Heart left ventricle (tissue), 16 donors: Measurements from ENCODE around the gene OR51E1. TPM values are rescaled to one million over a fixed set of nuclear protein-coding genes. Genes with fewer than 3 reads are reported as not detected.

Source experiments
- ATAC-seq, 4 donors: fragments of 200-7000 bp; cut with Tn5 transposase; one replicate each; pipeline ENCODE4 v1.9.1; 2020 to 2022; ENCODE audit warnings: moderate library complexity in 4 of 4, mild to moderate bottlenecking in 3 of 4, moderate number of reproducible peaks in 1 of 4
- DNase-seq, 5 donors: peaks; one replicate each; pipeline ENCODE4 v3.0.0-alpha.2; 2020
- H3K27ac ChIP-seq, 12 donors: fragments of 200-600 bp; sonication (generic) in 4 of 12; one replicate each; pipeline versions ENCODE4 v1.5.0 to v1.8.0; 2016 to 2022; ENCODE audit warnings: mild to moderate bottlenecking in 2 of 12
- H3K27me3 ChIP-seq, 9 donors: fragments of 200-600 bp; sonication (generic) in 2 of 9; one replicate each; pipeline versions ENCODE4 v1.5.1 to v1.8.0; 2016 to 2022; ENCODE audit warnings: mild to moderate bottlenecking in 3 of 9
- H3K36me3 ChIP-seq, 9 donors: fragments of 200-600 bp; sonication (generic) in 2 of 9; one replicate each; pipeline versions ENCODE4 v1.5.0 to v1.8.0; 2018 to 2022; ENCODE audit warnings: mild to moderate bottlenecking in 2 of 9
- H3K4me1 ChIP-seq, 12 donors: fragments of 200-600 bp; sonication (generic) in 4 of 12; one replicate each; pipeline versions ENCODE4 v1.5.0 to v1.8.0; 2016 to 2022; ENCODE audit warnings: mild to moderate bottlenecking in 3 of 12
- H3K4me3 ChIP-seq, 12 donors: fragments of 200-600 bp; sonication (generic) in 4 of 12; one replicate each; pipeline versions ENCODE4 v1.5.0 to v1.8.0; 2017 to 2022; ENCODE audit warnings: mild to moderate bottlenecking in 9 of 12, moderate library complexity in 4 of 12
- H3K9me3 ChIP-seq, 12 donors: fragments of 200-600 bp; sonication (generic) in 4 of 12; one replicate each; pipeline versions ENCODE4 v1.5.0 to v1.8.0; 2016 to 2022; ENCODE audit warnings: mild to moderate bottlenecking in 1 of 12
- CTCF ChIP-seq, 12 donors: fragments of 200-600 bp; sonication (generic) in 4 of 12; IDR thresholded peaks; one replicate each; pipeline versions ENCODE4 v1.5.0 to v1.8.0; 2018 to 2022; ENCODE audit warnings: antibody characterized with exemption in 12 of 12, mild to moderate bottlenecking in 5 of 12
- POLR2A ChIP-seq, 2 donors: fragments of 450-650 bp; IDR thresholded peaks; one replicate each; pipeline ENCODE4 v1.6.1; 2017; ENCODE audit warnings: antibody characterized with exemption in 2 of 2, mild to moderate bottlenecking in 2 of 2, moderate library complexity in 2 of 2
- WGBS, 4 donors: extraction: QIAGEN DNeasy Blood & Tissue Kit in 2 of 4; methylation state at CpG; one replicate each; pipeline versions ENCODE4 v1.1.5 to v1.1.7; 2013 to 2018; 5-methylcytosine and 5-hydroxymethylcytosine counted together
- intact Hi-C, 10 donors: fragments of 100-400 bp; cut with DNase I; formaldehyde crosslinking; loops; one replicate each; pipeline versions ENCODE4 v1.11.1 to v1.14.2; 2022
- polyA plus RNA-seq, 2 donors: library from polyadenylated mRNA; stranded (reverse); fragments of 200-250 nt; gene quantifications; one replicate each; pipeline ENCODE4 v1.2.3, GENCODE V29; 2013
- total RNA-seq, 9 donors: library from RNA; depleted of rRNA in 2 of 9; stranded (reverse); fragments of >200 nt in 2 of 9; fragmentation: NEBNext Ultra II Directional in 3 of 9; extraction: Animal tissue kit (Norgen Biotek cat#: 25700) in 3 of 9; gene quantifications; one replicate each; pipeline versions ENCODE4 v1.1.0 to v1.2.4, GENCODE V29; 2016 to 2023
- donor health status: ischemic (EF 13 %, LVEDD 7.1; RV severe dilation, severe dysfunction).
- donor health status: healthy with polysubstance abuse.
- donor health status: DM: no; HTN: yes; CAD: no.
- donor health status: DM: no; HTN: no; CAD: no.
- donor health status: ischemic (EF 25% LVEDD 6.9; RV normal size, moderate dysfunction).
- donor health status: ischemic (EF 25% LVEDD 5.7; RV mildly dilated, moderate dysfunction).
- donor health status: healthy.
- donor health status: DM: yes; HTN: yes; CAD: no.
- donor health status: ischemic (EF 35%, LVEDD 5.7; RV mildly dilated, moderate dysfunction).
- donor health status: nonischemic (EF 11% LVEDD 7.7; RV severe dilation, severe dysfunction).
- donor health status: DM: yes; HTN: yes; CAD: no.
- donor health status: PGD.
- donor health status: ischemic (EF 29% LVEDD 5.4; RV normal size, mild dysfunction).
- donor health status: nonischemic (EF 23%, LVEDD 6.1; RV moderate dilation, normal function).

OR51E1 gene
- total and polyA plus RNA-seq, 11 donors: 0.69 to 4.3 (median 2.1) TPM

GRCh38 chr11:4611986-4612385 lies 31.8 kb upstream of the OR51E1 start:
- H3K36me3 ChIP-seq: no peaks in the 10 kb centered on the region
- intact Hi-C loops: no loop called here
- H3K4me3 ChIP-seq: no peak overlapping the region
- DNase-seq: no peak
- H3K27me3 ChIP-seq: peaks cover 0 to 4% (median 0%) of the 10 kb centered on the region in 9 donors
- no peak for ATAC-seq
- H3K4me1 ChIP-seq: peaks cover 0 to 25% (median 11%) of the 10 kb centered on the region in 12 donors
- no peaks in the 10 kb centered on the region for H3K9me3 ChIP-seq
- H3K27ac ChIP-seq: no peak overlapping the region
- TF ChIP-seq CTCF (IDR thresholded peaks at IDR 0.05) (no peak), POLR2A (IDR thresholded peaks at IDR 0.05) (no peak)
- WGBS, 4 donors: 85 to 92% (median 89%) methylated on average over 2 of the region's 2 CpGs

GRCh38 chr11:4615856-4616444 lies 27.8 kb upstream of the OR51E1 start:
- Histone ChIP-seq H3K9me3 (no peaks in the 10 kb centered on the region), H3K27me3 (peaks cover 0 to 4% (median 0%) of the 10 kb centered on the region in 9 donors), H3K4me3 (no peak overlapping the region), H3K36me3 (no peaks in the 10 kb centered on the region), H3K27ac (no peak overlapping the region), H3K4me1 (peaks cover 0 to under 1% (median 0%) of the 10 kb centered on the region in 12 donors)
- no peak for ATAC-seq
- no peak for DNase-seq
- intact Hi-C loops: no loop called here
- TF ChIP-seq POLR2A (IDR thresholded peaks at IDR 0.05): no peak
- no peak for TF ChIP-seq CTCF (IDR thresholded peaks at IDR 0.05)

- no peak for DNase-seq
- no peak overlapping the region for H3K27ac ChIP-seq
- no peak for TF ChIP-seq POLR2A (IDR thresholded peaks at IDR 0.05)
- TF ChIP-seq CTCF (IDR thresholded peaks at IDR 0.05): no peak
- no peaks in the 10 kb centered on the region for H3K36me3 ChIP-seq
- ATAC-seq: no peak
- H3K4me1 ChIP-seq: no peaks in the 10 kb centered on the region
- WGBS, 4 donors: 78 to 83% (median 80%) methylated on average over 9 of the region's 9 CpGs
- no peak overlapping the region for H3K4me3 ChIP-seq
- H3K9me3 ChIP-seq: no peaks in the 10 kb centered on the region
- peaks cover 0 to 4% (median 0%) of the 10 kb centered on the region in 9 donors for H3K27me3 ChIP-seq
- intact Hi-C loops: no loop called here
Observed at GRCh38 chr11:4619514-4619913, 24.3 kb upstream of the OR51E1 start.

GRCh38 chr11:4626207-4627099 lies 17.3 kb upstream of the OR51E1 start:
- ATAC-seq (peak in 2 of 4 donors; percentile 72 to 75), DNase-seq (peak in 4 of 5 donors; percentile 34 to 69 (median 58))
- WGBS, 4 donors: 35 to 41% (median 39%) methylated on average over 15 of the region's 15 CpGs
- Histone ChIP-seq H3K36me3 (no peaks in the 10 kb centered on the region), H3K9me3 (peaks cover 0 to 11% (median 0%) of the 10 kb centered on the region in 12 donors), H3K27me3 (no peaks in the 10 kb centered on the region), H3K27ac (no peak overlapping the region), H3K4me1 (no peaks in the 10 kb centered on the region), H3K4me3 (no peak overlapping the region)
- intact Hi-C loops: loop anchor here in 7 of 10 donors (1.0 to 10.0 kb wide), 6 partner anchors 200 to 758 kb away; partner anchors contain the start of gene OR51M1 (in 6 of the 7)
- peak; percentile 36 to 86 (median 68) for TF ChIP-seq CTCF (IDR thresholded peaks at IDR 0.05)
- no peak for TF ChIP-seq POLR2A (IDR thresholded peaks at IDR 0.05)
